IPS DF 19.7 (cell line): ENCODE results near the gene RBM25.
"Not testable (repeated sequence)": the region's sequence is repeated elsewhere in the genome, so short reads cannot be mapped to it uniquely, and the experiment has no call there.

ENCODE experiments used
- DNase-seq: peaks from one replicate; pipeline ENCODE4 v3.0.0-alpha.2; 2013; ENCODE audit warnings: low read depth, low spot score

Gene RBM25

DNA sequence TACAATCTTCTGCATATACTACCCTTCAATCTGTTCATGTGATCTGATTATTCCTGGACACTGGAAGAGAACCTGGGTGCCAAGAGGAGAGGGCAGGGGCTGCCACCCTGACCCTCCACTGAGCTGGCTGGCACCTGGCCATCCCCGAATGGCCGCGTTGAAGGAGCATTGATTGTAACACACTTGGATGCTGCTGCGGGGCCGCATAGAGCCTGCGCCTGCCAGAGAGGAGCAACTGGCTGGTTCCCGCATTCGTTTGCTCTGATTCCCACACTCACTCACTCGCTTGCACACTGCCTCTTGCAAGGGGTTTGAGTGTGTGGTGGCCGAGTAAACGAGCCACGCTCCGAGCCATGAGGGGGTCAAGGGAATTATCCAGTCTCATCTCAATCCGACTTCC, 110.4 kb downstream of the RBM25 start:
- DNase-seq = no peak

DNA sequence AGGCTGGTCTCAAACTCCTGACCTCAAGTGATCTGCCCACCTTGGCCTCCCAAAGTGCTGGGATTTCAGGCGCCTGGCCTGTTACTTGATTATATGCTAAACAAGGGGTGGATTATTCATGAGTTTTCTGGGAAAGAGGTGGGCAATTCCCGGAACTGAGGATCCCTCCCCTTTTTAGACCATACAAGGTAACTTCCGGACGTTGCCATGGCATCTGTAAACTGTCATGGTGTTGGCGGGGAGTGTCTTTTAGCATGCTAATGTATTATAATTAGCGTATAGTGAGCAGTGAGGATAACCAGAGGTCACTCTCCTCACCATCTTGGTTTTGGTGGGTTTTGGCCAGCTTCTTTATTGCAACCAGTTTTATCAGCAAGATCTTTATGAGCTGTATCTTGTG, 111.5 kb downstream of the RBM25 start:
- not testable (repeated sequence) for DNase-seq

DNA sequence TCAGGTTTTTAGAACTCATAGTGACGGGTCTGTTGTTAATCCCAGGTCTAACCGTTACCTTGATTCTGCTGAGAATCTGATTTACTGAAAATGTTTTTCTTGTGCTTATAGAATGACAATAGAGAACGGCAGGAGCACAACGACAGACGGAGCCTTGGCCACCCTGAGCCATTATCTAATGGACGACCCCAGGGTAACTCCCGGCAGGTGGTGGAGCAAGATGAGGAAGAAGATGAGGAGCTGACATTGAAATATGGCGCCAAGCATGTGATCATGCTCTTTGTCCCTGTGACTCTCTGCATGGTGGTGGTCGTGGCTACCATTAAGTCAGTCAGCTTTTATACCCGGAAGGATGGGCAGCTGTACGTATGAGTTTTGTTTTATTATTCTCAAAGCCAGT, 112.4 kb downstream of the RBM25 start:
- no peak for DNase-seq

DNA sequence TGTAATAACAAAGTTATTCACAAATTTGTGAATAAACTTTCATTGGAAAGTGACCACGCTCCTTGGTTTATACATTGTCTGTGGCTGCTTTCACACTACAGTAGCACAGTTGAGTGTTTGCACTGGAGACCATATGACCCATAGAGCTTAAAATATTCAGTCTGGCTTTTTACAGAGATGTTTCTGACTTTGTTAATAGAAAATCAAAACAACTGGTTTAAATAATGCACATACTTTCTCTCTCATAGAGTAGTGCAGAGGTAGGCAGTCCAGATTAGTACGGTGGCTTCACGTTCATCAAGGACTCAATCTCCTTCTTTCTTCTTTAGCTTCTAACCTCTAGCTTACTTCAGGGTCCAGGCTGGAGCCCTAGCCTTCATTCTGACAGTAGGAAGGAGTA, 114.2 kb downstream of the RBM25 start:
- no peak for DNase-seq

DNA sequence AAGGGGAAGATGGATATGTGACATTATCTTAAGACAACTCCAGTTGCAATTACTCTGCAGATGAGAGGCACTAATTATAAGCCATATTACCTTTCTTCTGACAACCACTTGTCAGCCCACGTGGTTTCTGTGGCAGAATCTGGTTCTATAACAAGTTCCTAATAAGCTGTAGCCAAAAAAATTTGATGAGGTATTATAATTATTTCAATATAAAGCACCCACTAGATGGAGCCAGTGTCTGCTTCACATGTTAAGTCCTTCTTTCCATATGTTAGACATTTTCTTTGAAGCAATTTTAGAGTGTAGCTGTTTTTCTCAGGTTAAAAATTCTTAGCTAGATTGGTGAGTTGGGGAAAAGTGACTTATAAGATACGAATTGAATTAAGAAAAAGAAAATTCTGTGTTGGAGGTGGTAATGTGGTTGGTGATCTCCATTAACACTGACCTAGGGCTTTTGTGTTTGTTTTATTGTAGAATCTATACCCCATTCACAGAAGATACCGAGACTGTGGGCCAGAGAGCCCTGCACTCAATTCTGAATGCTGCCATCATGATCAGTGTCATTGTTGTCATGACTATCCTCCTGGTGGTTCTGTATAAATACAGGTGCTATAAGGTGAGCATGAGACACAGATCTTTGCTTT, 114.9 kb downstream of the RBM25 start:
- no peak for DNase-seq
